Activated effector memory CD4-positive, alpha-beta T cell treated with Interleukin-2 at 50 U/mL for 16 hours (primary cell): ENCODE measurements around the gene MAST4.
"Not testable (repeated sequence)": the region's sequence is repeated elsewhere in the genome, so short reads cannot be mapped to it uniquely, and the experiment has no call there.

Experiments
- DNase-seq: peaks from one replicate; pipeline ENCODE4 v3.0.0-alpha.2; 2020

MAST4 gene

DNA sequence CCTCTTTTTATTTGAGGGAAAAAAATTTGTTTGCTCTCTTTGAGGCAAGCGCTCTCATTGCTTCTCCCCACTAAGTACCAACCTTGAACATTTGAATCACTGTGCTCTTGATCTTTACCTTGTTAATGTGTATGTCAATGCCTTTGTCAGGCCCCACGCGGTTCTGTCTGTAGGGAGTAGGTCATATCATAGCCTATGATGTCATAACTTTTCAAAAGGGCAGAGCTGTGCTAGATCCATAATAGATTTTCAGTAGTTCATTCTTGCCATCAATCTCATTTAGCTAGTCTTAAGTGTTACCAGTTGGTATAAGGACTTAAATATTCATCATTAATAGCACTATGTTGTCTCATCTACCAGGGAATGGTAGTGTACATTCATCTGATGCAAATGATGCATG lies 56.6 kb downstream of the MAST4 start:
- DNase-seq = no peak

DNA sequence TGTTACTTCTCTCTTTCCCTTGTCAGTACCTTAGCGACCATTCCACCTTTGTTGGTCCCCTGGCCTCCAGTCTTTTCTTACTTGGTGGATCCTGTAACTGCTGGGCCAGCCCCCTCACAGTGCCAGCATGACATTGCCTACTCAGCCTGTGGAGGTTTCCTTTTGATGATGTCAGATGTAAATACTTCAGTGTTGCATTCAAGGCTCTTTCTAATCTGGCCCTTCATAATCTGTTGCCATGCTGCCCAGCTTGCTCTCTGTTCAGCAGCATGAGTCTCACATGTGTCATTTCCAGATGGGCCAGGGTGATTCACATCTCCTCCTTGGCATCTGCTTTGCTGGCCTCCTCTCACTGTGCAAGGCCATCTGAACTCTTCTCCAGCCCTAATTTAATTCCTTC lies 57.1 kb downstream of the MAST4 start:
- no peak for DNase-seq

DNA sequence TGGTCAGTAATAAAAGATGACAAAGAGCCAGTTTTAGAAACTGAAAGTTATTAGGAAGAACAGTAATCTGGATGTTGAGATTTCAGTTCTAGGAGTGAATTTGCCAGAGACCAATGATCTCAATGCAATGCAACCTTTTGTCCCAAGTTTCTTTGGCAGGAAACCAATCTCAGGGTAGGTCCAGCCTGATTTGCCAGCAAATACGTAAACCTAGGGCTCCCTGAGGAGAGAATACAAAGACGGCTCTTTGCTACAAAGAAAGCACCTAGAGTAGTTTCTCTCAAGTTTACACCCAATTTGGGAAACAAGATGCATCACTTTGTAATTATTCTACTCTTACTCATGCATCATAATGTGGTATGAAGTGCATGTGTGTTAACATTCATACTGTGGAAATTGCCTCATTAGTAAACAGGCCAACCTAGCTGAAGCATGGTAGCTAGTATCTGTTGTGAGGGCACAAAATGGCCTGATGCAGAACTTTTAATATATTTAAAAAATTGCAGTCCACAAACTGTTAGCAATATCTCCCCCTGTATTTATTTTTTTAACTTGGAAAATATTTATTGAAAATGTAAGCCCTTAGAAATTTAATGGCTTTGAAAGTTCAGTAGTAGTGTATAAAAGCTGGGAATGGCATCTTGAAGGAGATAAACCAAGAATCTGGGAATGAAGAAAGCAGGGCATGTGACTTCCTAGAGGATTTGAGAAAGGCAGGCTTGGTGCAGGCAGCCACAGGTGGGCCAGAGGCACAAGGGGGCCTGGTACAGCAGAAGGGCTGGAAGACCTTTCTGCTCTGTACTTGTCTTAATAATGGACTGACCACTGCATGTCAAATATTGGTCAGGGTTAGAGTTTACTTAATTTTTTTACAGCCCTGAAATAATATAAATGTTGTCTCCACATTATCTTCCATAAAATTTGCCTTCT lies 59.5 kb downstream of the MAST4 start:
- no peak for DNase-seq

DNA sequence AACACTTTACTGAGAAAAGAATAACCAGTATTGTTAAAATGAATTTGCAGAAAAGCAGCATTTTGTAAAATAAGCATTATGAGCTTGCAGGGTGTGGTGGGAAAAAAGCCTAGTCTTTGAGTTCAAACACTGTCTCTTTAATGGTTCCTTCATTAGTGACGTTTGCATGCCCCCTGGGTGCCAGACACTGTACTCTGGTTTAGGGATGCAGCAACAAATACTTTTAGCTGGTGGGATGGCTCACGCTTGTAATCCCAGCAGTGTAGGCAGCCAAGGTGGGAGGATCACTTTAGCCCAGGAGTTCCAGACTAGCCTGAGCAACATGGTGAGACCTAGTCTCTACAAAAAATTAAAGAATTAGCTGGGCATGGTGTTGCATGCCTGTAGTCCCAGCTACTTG lies 62.3 kb downstream of the MAST4 start:
- no peak for DNase-seq

DNA sequence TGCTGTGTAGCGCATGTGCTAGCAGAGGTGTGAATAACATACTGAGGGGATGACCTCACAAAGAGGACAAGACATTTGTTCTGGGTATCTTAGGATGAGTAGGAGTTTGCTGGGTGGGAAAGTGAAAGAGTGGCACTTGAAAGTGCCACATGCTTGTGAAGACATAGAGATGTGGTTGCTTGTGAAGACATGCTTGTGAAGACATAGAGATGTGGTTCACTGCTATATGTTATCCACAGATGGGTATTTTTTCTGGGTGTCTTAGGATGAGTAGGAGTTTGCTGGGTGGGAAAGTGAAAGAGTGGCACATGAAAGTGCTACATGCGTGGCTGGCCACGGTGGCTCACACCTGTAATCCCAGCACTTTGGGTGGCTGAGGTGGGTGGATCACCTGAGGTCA lies 63.6 kb downstream of the MAST4 start:
- no peak for DNase-seq

DNA sequence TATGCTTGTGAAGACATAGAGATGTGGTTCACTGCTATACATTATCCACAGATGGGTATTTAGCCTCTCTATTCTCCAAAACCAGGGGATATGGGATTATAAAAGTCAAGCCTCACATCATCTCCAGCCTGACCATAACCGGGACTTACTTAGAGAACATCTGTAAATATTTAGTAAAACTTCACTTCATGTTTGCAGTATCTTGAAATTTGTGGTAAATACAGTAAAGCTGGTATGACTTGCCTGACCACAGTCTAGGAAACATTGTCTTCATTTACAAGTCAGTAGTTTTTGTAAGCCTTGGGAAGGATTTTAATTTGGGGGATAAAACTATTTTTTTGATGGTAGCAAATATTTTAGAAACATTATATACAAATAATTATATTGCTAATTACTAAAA lies 64.2 kb downstream of the MAST4 start:
- no peak for DNase-seq

DNA sequence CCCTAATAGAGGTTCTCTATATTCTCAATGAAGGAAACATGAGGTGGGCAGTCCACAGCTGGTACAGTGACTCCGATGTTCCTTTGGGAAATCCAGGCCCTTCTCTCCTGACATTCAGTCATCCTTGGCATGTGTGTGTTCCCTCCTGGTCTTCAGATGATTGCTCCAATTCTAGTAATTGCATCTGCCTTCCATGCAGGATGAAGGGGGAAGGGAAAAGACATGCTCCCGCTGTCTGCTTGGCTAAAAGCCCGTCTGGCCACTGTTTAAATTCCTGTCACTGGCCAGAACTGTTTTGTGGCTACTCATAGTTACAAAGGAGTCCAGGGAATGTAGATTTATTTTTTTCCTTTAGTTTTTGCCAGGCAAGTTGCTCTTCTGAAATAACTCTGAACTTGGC lies 65.0 kb downstream of the MAST4 start:
- DNase-seq = no peak

DNA sequence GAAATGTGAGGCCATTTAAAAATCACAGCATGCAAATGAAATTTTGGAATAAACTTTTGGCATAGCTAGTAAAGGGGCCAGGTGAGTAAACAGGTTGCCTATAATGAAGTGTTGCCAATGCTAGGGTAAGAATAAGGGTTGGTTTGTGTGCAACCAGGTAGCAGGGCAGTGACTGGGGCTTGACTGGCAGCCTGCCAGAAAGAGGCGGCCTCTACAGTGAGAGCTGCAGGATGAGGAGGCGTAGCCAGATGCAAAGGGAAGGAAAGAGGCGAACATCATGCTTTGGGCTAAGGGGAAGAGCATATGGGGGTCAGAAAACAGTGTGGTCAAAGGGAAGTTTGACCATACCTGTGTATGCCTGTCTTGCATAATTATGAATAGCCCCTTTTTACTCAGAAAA lies 70.6 kb downstream of the MAST4 start:
- DNase-seq = no peak

DNA sequence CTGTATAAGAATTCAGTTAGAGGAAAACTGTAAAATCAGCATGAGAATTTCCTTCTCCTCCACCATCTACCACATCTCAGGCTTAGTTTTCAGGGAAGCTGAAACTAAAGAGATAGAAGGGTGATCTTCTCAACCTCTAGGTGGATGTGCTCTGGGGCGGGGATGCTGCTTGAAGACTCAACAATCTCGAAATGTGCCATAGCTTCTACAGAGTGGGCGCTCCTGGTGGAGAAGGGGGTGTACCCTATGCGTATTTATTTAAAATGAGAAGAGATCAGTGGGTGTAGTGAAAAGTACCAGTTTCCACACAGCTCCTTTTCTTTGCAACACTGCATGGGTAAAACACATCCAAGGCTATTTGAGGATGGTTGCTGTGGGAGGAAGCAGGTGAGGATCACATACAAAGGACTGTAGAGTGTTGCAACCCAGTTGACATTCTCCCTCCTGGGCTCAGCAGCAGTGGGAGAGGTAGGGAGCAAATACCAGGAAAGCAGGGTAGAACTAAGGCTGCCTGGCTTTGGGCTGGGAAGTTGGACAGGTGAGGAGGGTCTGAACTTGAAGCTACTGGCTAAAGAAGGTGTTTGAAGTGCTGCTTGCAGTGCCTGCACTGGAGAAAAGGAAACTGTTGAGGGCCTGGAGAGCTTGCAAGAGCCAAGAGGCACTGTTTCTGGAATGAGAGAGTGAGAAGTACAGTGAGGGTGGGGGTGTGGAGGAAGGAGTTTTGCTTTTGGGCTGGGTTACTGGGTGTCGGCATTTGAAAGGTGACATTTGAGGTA lies 73.1 kb downstream of the MAST4 start:
- no peak for DNase-seq

DNA sequence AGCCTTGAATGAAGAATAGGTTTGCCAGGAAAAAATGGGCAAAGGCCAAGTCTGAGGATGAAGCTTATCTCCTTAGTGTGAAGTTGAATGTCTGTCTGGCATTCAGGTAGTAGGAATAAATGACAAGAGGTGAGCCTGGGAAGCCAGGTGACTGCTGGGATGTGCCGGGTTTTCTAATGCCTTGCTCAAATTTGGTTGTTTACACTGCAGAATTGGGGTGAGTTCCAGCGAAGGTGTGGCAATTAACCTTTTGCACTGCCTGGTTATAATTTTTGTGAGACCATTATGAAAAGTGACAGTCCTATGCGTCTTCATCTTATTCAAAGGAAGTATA lies 73.6 kb downstream of the MAST4 start:
- no peak for DNase-seq

DNA sequence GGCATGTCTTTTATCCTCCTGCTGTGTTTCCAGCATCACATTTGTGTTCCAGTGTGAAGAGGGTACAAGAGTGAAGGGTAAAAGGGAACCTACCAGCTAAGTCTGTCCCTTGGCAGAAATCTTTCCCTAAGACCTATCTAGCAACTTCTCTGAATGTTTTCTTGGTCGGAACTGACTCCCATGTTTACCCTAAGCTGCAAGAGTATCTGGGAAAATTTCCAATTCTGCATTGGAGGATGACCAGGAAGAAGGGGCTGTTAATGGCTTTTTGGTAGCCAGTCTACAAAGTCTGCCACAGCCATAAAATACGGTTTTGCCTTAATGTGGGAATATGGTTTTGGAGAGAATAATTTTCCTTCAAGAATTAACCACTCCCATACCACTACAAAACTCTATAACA lies 75.1 kb downstream of the MAST4 start:
- no peak for DNase-seq

DNA sequence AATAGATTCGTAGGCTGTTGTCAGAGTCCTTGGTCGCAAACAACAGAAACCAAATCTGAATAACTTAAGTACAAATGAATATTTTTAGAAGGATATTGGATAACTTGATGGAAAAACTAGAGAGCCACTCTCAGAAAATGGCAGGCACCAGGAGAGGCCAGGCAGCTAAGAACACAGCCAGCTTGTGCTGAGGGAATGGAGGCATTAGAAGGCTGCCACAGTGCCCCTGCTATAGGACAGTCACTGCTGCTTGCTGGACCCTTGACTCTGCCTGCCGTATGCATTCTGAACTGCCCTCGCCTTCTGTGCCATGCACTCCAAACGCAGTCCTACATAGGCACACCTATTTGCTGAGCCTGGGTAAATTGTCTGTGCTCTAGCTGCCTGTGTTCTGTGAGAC lies 78.6 kb downstream of the MAST4 start:
- DNase-seq = no peak

DNA sequence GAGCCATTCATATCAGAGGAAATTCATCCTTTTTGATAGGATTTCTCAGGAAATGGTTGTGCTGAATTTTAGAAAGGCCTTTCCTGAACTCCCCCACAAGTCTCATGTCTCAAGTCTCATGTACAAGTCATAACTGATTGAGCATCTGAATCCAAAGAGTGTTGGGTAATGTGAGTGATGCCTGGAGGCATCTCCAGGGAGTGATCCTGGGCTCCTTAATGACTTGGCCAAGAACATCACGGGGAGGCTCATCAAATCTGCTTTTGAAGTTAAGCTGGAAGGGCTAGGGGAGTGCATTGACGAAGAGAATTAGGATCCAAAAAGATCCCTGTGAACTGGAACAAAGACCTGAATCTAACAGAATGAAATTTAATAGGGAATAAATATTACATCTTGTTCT lies 79.2 kb downstream of the MAST4 start:
- no peak for DNase-seq

DNA sequence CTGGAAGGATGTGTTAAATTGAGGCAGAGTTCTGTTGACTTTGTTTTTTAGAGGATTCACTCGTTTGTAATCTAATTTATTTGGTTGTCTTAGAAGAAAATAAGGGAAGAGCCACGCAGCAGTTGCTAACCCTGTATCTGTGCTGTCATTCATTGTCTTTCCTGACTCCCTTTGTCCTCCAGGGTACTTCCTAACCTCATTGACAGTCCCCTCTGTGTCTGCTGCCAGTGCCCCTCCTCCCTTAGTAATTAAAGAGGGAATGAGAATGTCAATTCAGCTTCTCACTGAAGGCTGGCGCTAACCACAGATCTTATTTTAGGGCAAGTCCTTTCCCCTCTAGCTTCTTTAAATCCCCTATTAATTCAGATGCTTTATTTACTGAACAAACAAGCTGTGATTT lies 84.0 kb downstream of the MAST4 start:
- no peak for DNase-seq

DNA sequence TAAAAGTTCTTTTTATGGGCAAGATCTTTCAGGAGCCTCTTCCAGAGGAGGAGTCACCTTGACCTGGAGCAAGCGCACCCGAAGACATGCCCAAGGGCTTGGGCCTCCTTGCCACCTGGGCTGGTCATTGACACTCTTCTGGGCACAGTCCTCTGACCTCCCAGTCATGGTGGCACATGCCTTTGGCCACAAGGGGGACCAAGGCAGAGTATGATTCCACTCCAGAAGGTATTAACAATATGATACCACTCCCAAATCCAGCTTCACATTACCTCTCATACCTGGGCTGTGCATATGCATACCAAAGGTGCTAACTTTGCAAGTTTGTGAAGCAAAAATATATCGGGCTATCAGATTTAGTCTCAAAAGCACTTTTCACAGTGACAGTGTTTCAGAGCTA lies 84.6 kb downstream of the MAST4 start:
- no peak for DNase-seq

DNA sequence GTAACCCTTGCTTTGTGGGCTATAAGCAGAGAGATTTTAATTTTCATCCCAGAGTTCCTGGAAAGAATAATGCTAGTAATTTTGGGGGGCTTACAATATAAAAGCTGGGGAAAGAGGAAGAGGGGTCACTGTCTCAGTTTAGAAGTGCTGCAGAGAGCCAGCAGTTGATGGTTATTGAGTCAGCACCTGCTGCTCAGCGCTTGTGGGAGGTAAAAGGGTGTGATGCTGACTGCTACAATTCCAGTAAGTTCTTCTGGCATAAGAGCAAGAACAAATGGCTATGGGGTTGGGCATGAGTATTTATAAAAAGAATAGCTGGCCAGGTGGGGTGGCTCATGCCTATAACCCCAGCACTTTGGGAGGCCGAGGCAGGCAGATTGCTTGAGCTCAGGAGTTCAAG lies 88.5 kb downstream of the MAST4 start:
- no peak for DNase-seq

DNA sequence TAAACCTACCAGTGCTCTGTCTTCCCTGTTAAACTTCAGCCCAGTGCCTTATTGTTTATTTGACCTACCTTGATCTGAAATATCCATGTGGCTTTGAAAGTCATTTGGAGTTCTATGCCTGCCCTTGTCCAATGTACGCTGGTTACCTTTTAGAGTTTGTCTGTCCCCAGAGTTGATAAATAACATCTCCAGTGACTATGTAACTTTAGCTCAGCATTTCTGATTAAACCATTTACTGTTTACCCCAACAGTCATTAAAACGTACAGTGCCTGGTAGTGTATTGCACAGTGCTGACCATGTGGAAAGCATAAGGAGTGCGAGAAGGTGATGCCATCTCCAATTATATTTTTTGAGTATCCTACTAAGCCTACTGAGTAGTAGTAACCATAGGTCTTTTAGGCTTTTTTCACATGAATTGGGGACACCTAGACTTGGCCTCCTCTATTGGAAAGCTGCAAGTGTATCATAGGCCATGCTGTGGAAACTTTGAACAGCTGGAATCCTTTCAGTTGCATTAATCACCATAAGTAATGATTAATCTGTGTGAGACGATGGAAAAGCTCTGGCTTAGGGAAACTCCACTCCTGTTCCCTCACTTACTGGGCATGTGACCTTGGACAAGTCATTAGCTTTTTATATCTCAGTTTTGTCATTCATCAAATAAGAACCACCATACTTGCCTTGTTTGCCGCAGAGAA lies 93.5 kb downstream of the MAST4 start:
- DNase-seq = no peak

DNA sequence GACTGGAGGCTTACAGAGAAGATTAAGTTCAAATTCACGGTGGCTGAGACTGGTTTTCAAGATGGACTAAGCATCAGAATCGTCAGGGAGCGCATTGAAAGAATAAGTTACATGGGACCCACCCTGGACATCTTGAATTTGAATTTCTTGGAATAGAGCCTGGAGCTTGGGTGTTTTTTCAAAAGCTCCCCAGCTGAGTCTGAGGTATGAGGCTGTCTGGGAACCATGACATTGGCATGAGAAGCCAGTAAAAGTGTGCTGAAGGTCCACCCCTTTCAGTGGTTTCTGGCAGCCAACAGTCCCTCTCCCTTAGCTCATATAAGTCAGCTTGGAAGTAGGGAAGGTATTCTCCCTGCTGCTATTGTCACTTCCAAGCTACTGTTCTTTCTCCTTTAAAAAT lies 97.8 kb downstream of the MAST4 start:
- no peak for DNase-seq

DNA sequence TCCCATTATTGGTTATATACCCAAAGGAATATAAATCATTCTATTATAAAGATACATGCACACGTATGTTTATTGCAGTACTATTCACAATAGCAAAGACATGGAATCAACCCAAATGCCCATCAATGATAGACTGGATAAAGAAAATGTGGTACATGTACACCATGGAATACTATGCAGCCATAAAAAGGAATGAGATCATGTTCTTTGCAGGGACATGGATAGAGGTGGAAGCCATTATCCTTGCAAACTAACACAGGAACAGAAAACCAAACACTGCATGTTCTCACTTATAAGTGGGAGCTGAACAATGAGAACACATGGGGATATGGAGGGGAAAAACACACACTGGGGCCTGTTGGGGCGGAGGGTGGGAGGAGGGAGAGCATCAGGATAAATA lies 99.6 kb downstream of the MAST4 start:
- not testable (repeated sequence) for DNase-seq

DNA sequence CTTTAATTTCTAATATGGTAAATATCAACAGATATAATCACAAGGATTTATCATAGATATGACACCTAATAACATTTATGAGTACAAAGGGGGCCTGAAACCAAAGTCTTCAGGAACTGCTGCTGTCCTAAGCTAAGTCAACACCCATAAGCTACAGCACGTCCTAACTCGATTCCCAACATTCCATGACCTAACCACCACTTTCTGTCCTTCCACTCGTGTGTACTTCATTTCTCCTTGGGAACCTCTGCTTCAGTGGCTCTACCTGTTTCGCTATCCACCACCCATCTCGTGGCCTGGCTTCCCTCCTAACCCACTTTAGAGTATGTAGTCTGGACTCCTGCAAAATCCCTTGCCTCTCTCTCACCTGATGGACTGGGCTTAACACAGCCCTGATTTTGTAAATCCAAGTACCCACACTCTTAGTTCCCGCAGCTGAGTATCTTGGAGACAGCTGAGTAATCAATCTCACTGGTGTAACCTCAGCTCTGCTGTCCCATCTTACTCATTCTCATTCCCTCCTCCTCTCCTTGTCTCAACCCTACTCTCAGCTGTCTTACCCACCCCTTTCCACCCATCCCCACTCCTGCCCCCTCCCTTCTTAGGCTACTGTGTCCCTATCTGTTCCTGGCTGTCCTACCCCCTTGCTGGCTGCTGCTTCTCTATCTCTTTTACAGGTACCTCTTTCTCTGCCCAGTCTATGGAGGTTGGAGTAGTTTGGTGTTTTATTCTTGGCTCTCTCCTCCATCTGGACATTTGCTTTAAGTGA lies 101.8 kb downstream of the MAST4 start:
- DNase-seq = no peak

DNA sequence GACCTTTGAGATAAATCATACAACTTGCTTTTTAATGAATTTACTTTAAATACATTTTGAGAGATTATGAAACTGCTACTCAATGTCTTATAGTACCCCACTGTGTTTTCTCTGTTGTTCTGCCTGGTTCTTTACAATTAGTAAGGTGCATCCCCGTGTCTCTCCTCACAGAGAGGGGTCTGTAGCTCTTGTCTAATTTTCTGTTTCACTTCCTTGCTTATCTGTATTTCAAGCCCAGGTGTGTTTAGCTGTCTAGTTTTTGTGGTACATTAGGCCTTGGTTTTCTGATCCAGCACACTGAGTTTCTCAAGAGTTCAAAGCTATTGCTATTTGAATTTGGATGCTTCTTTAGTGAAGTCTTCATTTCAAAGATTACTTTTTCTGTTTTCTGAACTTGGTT lies 105.1 kb downstream of the MAST4 start:
- no peak for DNase-seq

DNA sequence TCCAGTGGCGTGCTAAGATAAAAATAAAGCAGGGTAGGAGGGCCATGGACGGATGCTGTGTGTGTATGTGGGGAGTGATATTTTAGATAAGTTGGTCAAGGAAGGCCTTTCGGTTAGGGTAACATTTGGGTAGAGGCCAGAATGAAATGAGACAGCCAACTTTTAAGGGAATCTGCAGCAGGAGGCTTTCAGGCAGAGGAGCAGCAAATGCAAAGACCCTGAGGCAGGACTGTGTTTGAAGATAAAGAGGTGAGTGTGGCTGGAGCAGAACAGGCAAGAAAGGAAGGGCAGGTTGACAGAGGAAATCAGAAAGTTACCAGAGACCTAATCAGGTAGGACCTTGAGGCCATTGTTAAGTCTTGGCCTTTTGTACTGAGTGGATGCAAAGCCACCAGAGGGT lies 106.2 kb downstream of the MAST4 start:
- DNase-seq = no peak

DNA sequence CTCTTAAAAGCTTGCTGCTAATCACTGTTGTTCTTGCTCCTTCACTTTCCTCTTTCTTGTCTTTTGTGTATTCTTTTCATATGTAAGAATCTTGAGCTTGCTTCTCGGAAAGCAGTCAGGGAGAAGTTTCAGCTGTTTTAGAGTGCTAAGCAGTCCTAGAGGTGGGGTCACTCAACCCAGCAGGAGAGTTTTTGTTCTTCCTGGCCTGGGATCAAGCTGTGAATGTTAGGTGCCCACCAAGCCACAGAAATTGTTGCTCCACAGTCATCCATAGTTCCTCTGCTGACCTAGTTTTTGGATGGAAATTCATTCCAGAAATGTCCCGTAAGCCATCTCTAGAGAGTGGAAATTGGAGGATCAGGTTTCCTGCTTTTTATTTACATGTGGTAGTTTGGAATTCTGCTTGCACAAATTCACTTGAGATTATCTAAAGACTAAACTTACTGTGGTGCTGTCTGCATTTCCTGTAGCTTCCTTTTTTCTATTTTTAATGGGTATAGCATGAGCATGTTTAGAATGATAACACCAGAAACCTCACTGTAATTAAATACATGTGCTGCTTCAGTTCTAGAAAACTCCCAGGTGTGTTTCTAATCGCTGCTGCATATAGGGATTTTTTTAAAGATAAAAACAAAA lies 108.7 kb downstream of the MAST4 start:
- no peak for DNase-seq
